Chondrocyte (in vitro differentiated cells): ENCODE data around the gene CEP135. TPM values are rescaled to one million over a fixed set of nuclear protein-coding genes. Genes with fewer than 3 reads are reported as not detected.
A peak's percentile ranks its signal among the peaks of the same experiment; 100 is the strongest.

Experiments
- DNase-seq: peaks from one replicate; pipeline ENCODE4 v3.0.0; 2021; ENCODE audit warnings: mixed read lengths, low spot score
- H3K27ac Mint-ChIP-seq: one replicate; pipeline ENCODE4 v1.8.0; 2021; ENCODE audit warnings: mild to moderate bottlenecking, moderate library complexity, mixed read lengths; ENCODE audit not compliant: unreplicated experiment
- H3K27me3 Mint-ChIP-seq: 2 replicates; pipeline ENCODE4 v1.8.0; 2021; ENCODE audit warnings: low read depth, mixed read lengths
- H3K36me3 Mint-ChIP-seq: 2 replicates; pipeline ENCODE4 v1.8.0; 2021; ENCODE audit warnings: low read depth, mixed read lengths
- H3K4me1 Mint-ChIP-seq: 2 replicates; pipeline ENCODE4 v1.8.0; 2021; ENCODE audit warnings: low read depth, mild to moderate bottlenecking, mixed read lengths
- H3K4me3 Mint-ChIP-seq: one replicate; pipeline ENCODE4 v1.8.0; 2021; ENCODE audit warnings: mild to moderate bottlenecking, moderate library complexity, mixed read lengths; ENCODE audit not compliant: unreplicated experiment
- H3K9me3 Mint-ChIP-seq: 2 replicates; pipeline ENCODE4 v1.8.0; 2021; ENCODE audit warnings: low read depth, mixed read lengths
- total RNA-seq: library from RNA; stranded (reverse); gene quantifications from 3 replicates; pipeline ENCODE4 v1.2.1, GENCODE V29; 2021
- TF ChIP-seq, protein P1 (sequence below): fragments of 200-600 bp; sonication (generic); IDR thresholded peaks from 2 replicates; pipeline ENCODE4 v1.5.0; 2021; ENCODE audit warnings: antibody characterized with exemption, mild to moderate bottlenecking, moderate library complexity

CEP135 gene
- total RNA-seq, 1 donor from 2014 or later = 5.2 TPM

- Mint-ChIP-seq H3K27ac (peak overlapping the region; percentile 45), H3K4me3 (peak overlapping the region; percentile 80), H3K9me3 (no peaks in the 10 kb centered on the region), H3K36me3 (no peaks in the 10 kb centered on the region), H3K27me3 (peaks cover 5% of the 10 kb centered on the region), H3K4me1 (peaks cover 17% of the 10 kb centered on the region)
- no peak for DNase-seq
- TF ChIP-seq, protein P1, sequence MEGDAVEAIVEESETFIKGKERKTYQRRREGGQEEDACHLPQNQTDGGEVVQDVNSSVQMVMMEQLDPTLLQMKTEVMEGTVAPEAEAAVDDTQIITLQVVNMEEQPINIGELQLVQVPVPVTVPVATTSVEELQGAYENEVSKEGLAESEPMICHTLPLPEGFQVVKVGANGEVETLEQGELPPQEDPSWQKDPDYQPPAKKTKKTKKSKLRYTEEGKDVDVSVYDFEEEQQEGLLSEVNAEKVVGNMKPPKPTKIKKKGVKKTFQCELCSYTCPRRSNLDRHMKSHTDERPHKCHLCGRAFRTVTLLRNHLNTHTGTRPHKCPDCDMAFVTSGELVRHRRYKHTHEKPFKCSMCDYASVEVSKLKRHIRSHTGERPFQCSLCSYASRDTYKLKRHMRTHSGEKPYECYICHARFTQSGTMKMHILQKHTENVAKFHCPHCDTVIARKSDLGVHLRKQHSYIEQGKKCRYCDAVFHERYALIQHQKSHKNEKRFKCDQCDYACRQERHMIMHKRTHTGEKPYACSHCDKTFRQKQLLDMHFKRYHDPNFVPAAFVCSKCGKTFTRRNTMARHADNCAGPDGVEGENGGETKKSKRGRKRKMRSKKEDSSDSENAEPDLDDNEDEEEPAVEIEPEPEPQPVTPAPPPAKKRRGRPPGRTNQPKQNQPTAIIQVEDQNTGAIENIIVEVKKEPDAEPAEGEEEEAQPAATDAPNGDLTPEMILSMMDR = peak; percentile 67
Observed at GRCh38 chr4:56048702-56049431, 100.1 kb downstream of the CEP135 start.

DNA sequence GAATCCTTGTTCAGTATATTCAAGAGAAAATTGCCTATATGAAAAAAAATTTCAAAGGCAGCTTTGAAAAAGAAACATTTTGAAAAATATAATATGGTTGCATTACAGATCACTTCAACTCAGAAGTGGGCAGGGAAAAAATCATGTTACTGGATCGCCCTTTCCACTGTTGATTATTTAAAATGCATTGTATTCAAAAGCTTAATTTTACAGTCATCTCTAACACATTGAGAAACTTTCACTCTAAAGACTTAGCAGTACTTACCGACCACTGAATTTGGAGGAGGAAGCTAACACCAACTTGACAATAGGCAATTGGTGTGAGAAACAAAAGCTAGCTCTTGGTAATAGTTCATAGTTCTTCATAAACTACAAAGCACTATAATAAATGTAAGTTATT is 101.9 kb downstream of the CEP135 start:
- Mint-ChIP-seq H3K4me1 (peaks cover 19% of the 10 kb centered on the region), H3K9me3 (no peaks in the 10 kb centered on the region), H3K27ac (no peak overlapping the region), H3K4me3 (no peak overlapping the region), H3K27me3 (peaks cover 3% of the 10 kb centered on the region), H3K36me3 (no peaks in the 10 kb centered on the region)
- TF ChIP-seq, protein P1 = no peak
- DNase-seq = no peak

DNA sequence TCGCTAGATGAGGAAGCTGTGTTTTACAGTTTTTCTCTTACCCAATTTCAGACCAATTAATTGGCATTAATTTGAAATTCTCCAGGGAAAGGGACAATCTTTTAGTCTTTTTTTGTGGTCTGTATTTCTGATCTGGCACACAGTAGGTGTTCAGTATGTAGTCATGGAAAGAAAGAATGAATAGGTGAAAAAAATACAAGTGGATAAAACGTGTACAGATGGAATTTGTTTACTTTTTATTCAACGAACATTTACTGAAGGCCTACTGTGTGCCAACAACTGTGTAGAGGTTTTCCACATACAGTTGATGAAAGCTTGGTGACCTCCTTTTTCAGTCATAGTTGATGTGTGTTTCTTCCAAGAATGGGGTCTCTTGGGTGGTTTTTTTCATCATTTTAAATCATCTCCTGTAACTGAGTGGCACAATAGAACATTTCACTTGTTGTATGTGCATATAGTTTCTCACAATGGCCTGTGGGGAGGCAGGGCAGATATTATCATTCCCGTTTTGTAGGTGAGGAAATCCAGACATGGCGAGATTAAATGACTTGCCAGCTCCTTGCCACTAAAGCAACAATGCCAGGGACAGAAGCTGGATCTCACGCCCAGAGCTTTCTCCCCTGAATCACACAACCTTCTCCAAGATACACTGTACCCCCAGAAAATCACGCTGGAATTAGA is 102.4 kb downstream of the CEP135 start:
- Mint-ChIP-seq H3K4me3 (no peak overlapping the region), H3K9me3 (no peaks in the 10 kb centered on the region), H3K27ac (no peak overlapping the region), H3K4me1 (peaks cover 25% of the 10 kb centered on the region), H3K36me3 (no peaks in the 10 kb centered on the region), H3K27me3 (peaks cover 1% of the 10 kb centered on the region)
- no peak for DNase-seq
- TF ChIP-seq, protein P1 = no peak

- no peaks in the 10 kb centered on the region for H3K9me3 Mint-ChIP-seq
- no peak for DNase-seq
- H3K27ac Mint-ChIP-seq = no peak overlapping the region
- no peak overlapping the region for H3K4me3 Mint-ChIP-seq
- TF ChIP-seq, protein P1 = no peak
- H3K36me3 Mint-ChIP-seq = no peaks in the 10 kb centered on the region
- peaks cover 25% of the 10 kb centered on the region for H3K4me1 Mint-ChIP-seq
- peaks cover 1% of the 10 kb centered on the region for H3K27me3 Mint-ChIP-seq
Observed at GRCh38 chr4:56051710-56052075, 102.9 kb downstream of the CEP135 start.

GRCh38 chr4:56052481-56052880 is 103.7 kb downstream of the CEP135 start:
- TF ChIP-seq, protein P1 = no peak
- Mint-ChIP-seq H3K27me3 (peaks cover 1% of the 10 kb centered on the region), H3K4me1 (peaks cover 28% of the 10 kb centered on the region), H3K27ac (no peak overlapping the region), H3K4me3 (no peak overlapping the region), H3K36me3 (no peaks in the 10 kb centered on the region), H3K9me3 (no peaks in the 10 kb centered on the region)
- DNase-seq = no peak
